GM12878 (cell line): ENCODE measurements around the gene TTC29. TPM values are rescaled to one million over a fixed set of nuclear protein-coding genes. Genes with fewer than 3 reads are reported as not detected.

Experiments
- ATAC-seq: fragments of 200-7000 bp; cut with Tn5 transposase; 3 replicates; pipeline ENCODE4 v1.9.1; 2020; ENCODE audit warnings: mild to moderate bottlenecking, moderate library complexity
- BruUV-seq: library from RNA; stranded (reverse); fragments of 400-500 nt; replicated peaks from 2 replicates; lab custom pipeline; 2021; lab: Mats Ljungman, UMichigan
- CTCF ChIA-PET: fragments of 300-600 bp; sonication (Branson Sonifier 250); formaldehyde crosslinking; extraction: SDS; loops from one replicate; lab custom pipeline; 2021; ENCODE audit warnings: inconsistent platforms; lab: Yijun Ruan, JAX
- POLR2A ChIA-PET: fragments of 350-600 bp; formaldehyde crosslinking; extraction: SDS; loops from one replicate; lab custom pipeline; 2021; ENCODE audit warnings: inconsistent platforms; lab: Charles Lee
- RAD21 ChIA-PET: fragments of 300-600 bp; sonication (Branson Sonifier 250); formaldehyde crosslinking; loops from one replicate; lab custom pipeline; 2023; ENCODE audit warnings: antibody characterized with exemption; ENCODE audit not compliant: unreplicated experiment; lab: Charles Lee
- SMC1A ChIA-PET: fragments of 300-600 bp; sonication (Branson Sonifier 250); formaldehyde crosslinking; loops from one replicate; lab custom pipeline; 2023; ENCODE audit not compliant: unreplicated experiment, uncharacterized antibody; lab: Charles Lee
- DNase-seq: peaks from one replicate; pipeline ENCODE4 v3.0.0-alpha.2; 2011; ENCODE audit warnings: low read depth, low spot score
- FAIRE-seq: peaks from 3 replicates; lab custom pipeline; 2011; peaks lifted over from hg19 to GRCh38; lab: Jason Lieb, UNC
- H2AFZ ChIP-seq: 2 replicates; pipeline ENCODE4 v1.6.0; 2011; ENCODE audit warnings: low read depth, low read length, control low read depth; ENCODE audit not compliant: control insufficient read depth
- H3K27ac ChIP-seq: 2 replicates; pipeline ENCODE4 v1.5.1; 2011; ENCODE audit warnings: control low read depth; ENCODE audit not compliant: control insufficient read depth, insufficient read depth
- H3K27me3 ChIP-seq, 2 experiments: replicated peaks in 1 of 2; 2 replicates each; pipeline versions ENCODE4 v1.6.0 to v1.6.1; 2011; ENCODE audit warnings: low read length in 1 of 2; ENCODE audit not compliant: control insufficient read depth in 2 of 2, insufficient read depth in 2 of 2
- H3K36me3 ChIP-seq, 2 experiments: 2 replicates each; pipeline ENCODE4 v1.5.1; 2011; ENCODE audit warnings: low read length in 1 of 2; ENCODE audit not compliant: control insufficient read depth in 2 of 2, insufficient read depth in 2 of 2
- H3K4me1 ChIP-seq: 2 replicates; pipeline ENCODE4 v1.6.1; 2011; ENCODE audit warnings: mild to moderate bottlenecking, low read length, moderate library complexity, mixed read lengths; ENCODE audit not compliant: control insufficient read depth, insufficient read depth
- H3K4me2 ChIP-seq: 2 replicates; pipeline ENCODE4 v1.6.0; 2011; ENCODE audit warnings: control low read depth; ENCODE audit not compliant: control insufficient read depth, insufficient read depth
- H3K4me3 ChIP-seq: fragments of 200-600 bp; sonication (generic); 2 replicates; pipeline ENCODE4 v1.5.1; 2016
- H3K79me2 ChIP-seq: 2 replicates; pipeline ENCODE4 v1.6.0; 2011; ENCODE audit warnings: low read length; ENCODE audit not compliant: control insufficient read depth, insufficient read depth
- H3K9ac ChIP-seq: 2 replicates; pipeline ENCODE4 v1.8.0; 2011; ENCODE audit warnings: low read length, control low read depth, mixed read lengths; ENCODE audit not compliant: control insufficient read depth, insufficient read depth
- H3K9me3 ChIP-seq: replicated peaks from 3 replicates; pipeline ENCODE4 v1.5.1; 2011; ENCODE audit warnings: mild to moderate bottlenecking, low read length; ENCODE audit not compliant: control insufficient read depth, insufficient read depth
- H4K20me1 ChIP-seq: 2 replicates; pipeline ENCODE4 v1.6.0; 2011; ENCODE audit not compliant: control insufficient read depth, insufficient read depth
- BRCA1 ChIP-seq: IDR thresholded peaks from 2 replicates; pipeline ENCODE4 v1.6.1; 2011; ENCODE audit warnings: low read depth, low read length, improper control_type of control experiment
- CTCF ChIP-seq, 3 experiments: IDR thresholded peaks in 2 of 3; conservative IDR thresholded peaks in 1 of 3; 2 replicates each; pipeline ENCODE4 v1.5.1; 2011; ENCODE audit warnings: low read depth in 3 of 3, low read length in 3 of 3, mild to moderate bottlenecking in 3 of 3, control low read depth in 2 of 3, moderate library complexity in 2 of 3, inconsistent platforms in 1 of 3, mixed read lengths in 1 of 3; ENCODE audit not compliant: control insufficient read depth in 2 of 3, insufficient read depth in 1 of 3; ENCODE audit errors: extremely low read depth in 1 of 3
- MLLT1 ChIP-seq: fragments of 450-650 bp; IDR thresholded peaks from 2 replicates; pipeline ENCODE4 v1.6.1; 2016; ENCODE audit warnings: mild to moderate bottlenecking
- USF2 ChIP-seq: IDR thresholded peaks from 2 replicates; pipeline ENCODE4 v1.6.1; 2011; ENCODE audit warnings: low read depth, low read length, improper control_type of control experiment, borderline replicate concordance
- WRNIP1 ChIP-seq: IDR thresholded peaks from 2 replicates; pipeline ENCODE4 v1.6.1; 2011; ENCODE audit warnings: low read depth, low read length, improper control_type of control experiment, borderline replicate concordance
- YBX1 ChIP-seq: fragments of 450-650 bp; IDR thresholded peaks from 2 replicates; pipeline ENCODE4 v1.6.1; 2016; ENCODE audit warnings: antibody characterized with exemption
- ZBTB33 ChIP-seq: fragments of 450-650 bp; IDR thresholded peaks from 2 replicates; pipeline ENCODE4 v1.6.1; 2017; ENCODE audit warnings: mild to moderate bottlenecking
- WGBS: methylation state at CpG from one replicate; pipeline ENCODE4 v1.1.6; 2016; ENCODE audit warnings: low lambda C conversion rate; ENCODE audit not compliant: insufficient replicate concordance, insufficient coverage; ENCODE audit errors: missing lambda C conversion rate; 5-methylcytosine and 5-hydroxymethylcytosine counted together
- in situ Hi-C: fragments of 300-500 bp; cut with MboI; formaldehyde crosslinking; loops from 9 replicates; pipeline ENCODE4 v1.14.3; 2018; ENCODE audit warnings: mixed read lengths
- intact Hi-C: fragments of 100-400 bp; cut with micrococcal nuclease; formaldehyde crosslinking; loops from one replicate; pipeline ENCODE4 v1.14.2; 2022; ENCODE audit not compliant: unreplicated experiment
- polyA plus RNA-seq, 11 experiments: library from polyadenylated mRNA; depleted of rRNA in 4 of 11; unstranded in 6 of 11; stranded (reverse) in 5 of 11; fragments of >200 nt; fragmentation: Nextera tagmentation in 4 of 11; fragmentation: Illumina TruSeq in 1 of 11; extraction: Ambion mirVana in 4 of 11; extraction: Trizol in 1 of 11; gene quantifications; 1 replicate in 1 of 11; 2 replicates in 10 of 11; pipeline versions ENCODE4 v1.2.1 to v1.2.3, GENCODE V29; 2011 to 2016; ENCODE audit warnings: inconsistent platforms in 2 of 11, missing spikeins in 2 of 11, low read depth in 1 of 11
- total RNA-seq, 4 experiments: library from RNA; depleted of rRNA in 3 of 4; stranded (reverse); fragments of >200 nt in 3 of 4; fragmentation: Illumina TruSeq in 1 of 4; extraction: Trizol in 1 of 4; gene quantifications; 2 replicates each; pipeline versions ENCODE4 v1.2.1 to v1.2.3, GENCODE V29; 2013 to 2021

The TTC29 gene
- total and polyA plus RNA-seq, 10 of the 15 experiments (the other 5 are each of a cell fraction or from before 2014, with no cell fraction given), result not detected

GRCh38 chr4:146699910-146700309 is 245.8 kb downstream of the TTC29 start:
- DNase-seq, result no peak
- TF ChIP-seq USF2, result no peak
- no peak for TF ChIP-seq ZBTB33
- TF ChIP-seq WRNIP1, result no peak
- TF ChIP-seq YBX1, result no peak
- no peak for TF ChIP-seq MLLT1
- TF ChIP-seq CTCF (IDR thresholded peaks at IDR 0.05 in 2 of 3, conservative IDR thresholded peaks at IDR 0.05 in 1 of 3; ENCODE audit: control insufficient read depth in 2 of 3, extremely low read depth in 1 of 3, insufficient read depth in 1 of 3, low read depth in 3 of 3, low read length in 3 of 3), result no peak
- no peak for TF ChIP-seq BRCA1
- TF ChIP-seq, all 136 proteins: peak for 0
- ChIA-PET POLR2A (no interaction called here), CTCF (no interaction called here), SMC1A (interaction anchor here (0.9 kb wide), 1 partner anchor 9 kb away, joined by 3 read pairs; no protein-coding TSS in a partner anchor), RAD21 (no interaction called here)
- FAIRE-seq (no peak), ATAC-seq (no peak)
- no peak overlapping the region for H2AFZ ChIP-seq
- H3K27me3 ChIP-seq, result no peaks in the 10 kb centered on the region
- no peaks in the 10 kb centered on the region for H3K79me2 ChIP-seq
- H3K9ac ChIP-seq, result no peak overlapping the region
- H4K20me1 ChIP-seq, result no peaks in the 10 kb centered on the region
- H3K4me2 ChIP-seq, result no peak overlapping the region
- intact Hi-C loops, result no loop called here
- H3K36me3 ChIP-seq, result no peaks in the 10 kb centered on the region
- H3K4me3 ChIP-seq, result no peak overlapping the region
- H3K4me1 ChIP-seq, result no peaks in the 10 kb centered on the region
- WGBS, result 40% methylated on average over 8 of the region's 8 CpGs
- in situ Hi-C loops, result no loop called here
- no peaks in the 10 kb centered on the region for H3K9me3 ChIP-seq
- H3K27ac ChIP-seq, result no peak overlapping the region
- BruUV-seq, result no TSS peak
